SK-N-SH (cell line): Measurements from ENCODE around the gene PPP5C. TPM values are rescaled to one million over a fixed set of nuclear protein-coding genes. Genes with fewer than 3 reads are reported as not detected.

Source experiments
- CTCF ChIA-PET: fragments of 300-600, 350-600 bp; formaldehyde crosslinking; extraction: SDS; loops from one replicate; lab custom pipeline; 2021; lab: Yijun Ruan, JAX
- POLR2A ChIA-PET: fragments of 350-600 bp; sonication (Branson Sonifier 250); formaldehyde crosslinking; extraction: SDS; loops from one replicate; lab custom pipeline; 2020; ENCODE audit warnings: antibody characterized with exemption, inconsistent platforms; lab: Yijun Ruan, JAX
- DNase-seq: peaks from one replicate; pipeline ENCODE4 v3.0.0; 2012
- H2AFZ ChIP-seq: fragments of 200-600 bp; sonication (generic); 2 replicates; pipeline ENCODE4 v1.8.1; 2016; ENCODE audit warnings: antibody characterized with exemption, mild to moderate bottlenecking, low read depth
- H3F3A ChIP-seq: fragments of 200-600 bp; sonication (generic); replicated peaks from 2 replicates; pipeline ENCODE3; 2016; ENCODE audit warnings: antibody characterized with exemption, mild to moderate bottlenecking; ENCODE audit not compliant: insufficient read depth
- H3K27ac ChIP-seq, 2 experiments: fragments of 200-500 bp in 1 of 2; fragments of 200-600 bp in 1 of 2; sonication (Bioruptor generic) in 1 of 2; sonication (generic), shearing (Covaris generic) in 1 of 2; 2 replicates each; pipeline versions ENCODE4 v1.5.1 to v1.6.1; 2014 to 2016; ENCODE audit warnings: low read depth in 2 of 2, inconsistent platforms in 1 of 2, low read length in 1 of 2, mild to moderate bottlenecking in 1 of 2, mixed read lengths in 1 of 2
- H3K27me3 ChIP-seq: fragments of 200-600 bp; sonication (generic), shearing (Covaris generic); 2 replicates; pipeline ENCODE4 v1.6.1; 2016; ENCODE audit warnings: mixed run types; ENCODE audit not compliant: insufficient read depth
- H3K36me3 ChIP-seq, 2 experiments: fragments of 200-500 bp in 1 of 2; fragments of 200-600 bp in 1 of 2; sonication (Bioruptor generic) in 1 of 2; sonication (generic) in 1 of 2; replicated peaks in 1 of 2; 2 replicates each; pipeline versions ENCODE3 to v1.5.1; 2014 to 2016; ENCODE audit warnings: low read length in 1 of 2, mild to moderate bottlenecking in 1 of 2; ENCODE audit not compliant: insufficient read depth in 2 of 2, control insufficient read depth in 1 of 2
- H3K4me1 ChIP-seq, 2 experiments: fragments of 200-500 bp in 1 of 2; fragments of 200-600 bp in 1 of 2; sonication (Bioruptor generic) in 1 of 2; sonication (generic), shearing (Covaris generic) in 1 of 2; 2 replicates each; pipeline versions ENCODE4 v1.5.1 to v1.6.1; 2014 to 2016; ENCODE audit warnings: low read depth in 1 of 2, low read length in 1 of 2, mixed run types in 1 of 2; ENCODE audit not compliant: insufficient read depth in 2 of 2, control insufficient read depth in 1 of 2
- H3K4me2 ChIP-seq: fragments of 200-600 bp; sonication (generic), shearing (Covaris generic); 2 replicates; pipeline ENCODE4 v1.6.1; 2017; ENCODE audit warnings: mixed run types
- H3K4me3 ChIP-seq, 2 experiments: fragments of 200-500 bp in 1 of 2; fragments of 200-600 bp in 1 of 2; sonication (Bioruptor generic) in 1 of 2; sonication (generic), shearing (Covaris generic) in 1 of 2; 2 replicates each; pipeline versions ENCODE4 v1.5.1 to v1.8.1; 2014 to 2016; ENCODE audit warnings: low read depth in 2 of 2, inconsistent platforms in 1 of 2, low read length in 1 of 2, mild to moderate bottlenecking in 1 of 2, mixed read lengths in 1 of 2, moderate library complexity in 1 of 2
- H3K79me2 ChIP-seq: fragments of 200-600 bp; sonication (generic); 2 replicates; pipeline ENCODE4 v1.8.1; 2017; ENCODE audit warnings: mild to moderate bottlenecking; ENCODE audit not compliant: insufficient read depth
- H3K9ac ChIP-seq: fragments of 200-600 bp; sonication (generic); 2 replicates; pipeline ENCODE4 v1.6.1; 2017; ENCODE audit warnings: mixed run types
- H3K9me2 ChIP-seq: fragments of 200-600 bp; sonication (generic); 2 replicates; pipeline ENCODE4 v1.6.1; 2017; ENCODE audit warnings: mixed run types
- H3K9me3 ChIP-seq: fragments of 200-600 bp; sonication (generic); 2 replicates; pipeline ENCODE4 v1.6.1; 2017; ENCODE audit warnings: mixed run types, mild to moderate bottlenecking, moderate library complexity
- H4K20me1 ChIP-seq: fragments of 200-600 bp; sonication (generic); 2 replicates; pipeline ENCODE4 v1.6.1; 2017; ENCODE audit warnings: mild to moderate bottlenecking, mixed run types; ENCODE audit not compliant: insufficient read depth
- CHD2 ChIP-seq: fragments of 150-350 bp; IDR thresholded peaks from 2 replicates; pipeline ENCODE4 v1.6.1; 2018; ENCODE audit warnings: low read length; ENCODE audit not compliant: partially characterized antibody
- ELF1 ChIP-seq: IDR thresholded peaks from 2 replicates; pipeline ENCODE4 v1.4.0; 2012
- EZH2phosphoT487 ChIP-seq: fragments of 200-600 bp; sonication (generic); IDR thresholded peaks from 2 replicates; pipeline ENCODE4 v1.6.1; 2017; ENCODE audit warnings: low read depth, mixed run types, mild to moderate bottlenecking, antibody characterized with exemption, moderate library complexity, borderline replicate concordance
- GABPA ChIP-seq: IDR thresholded peaks from 2 replicates; pipeline ENCODE4 v1.4.0; 2012; ENCODE audit warnings: low read depth, mild to moderate bottlenecking
- MEF2A ChIP-seq: IDR thresholded peaks from 2 replicates; pipeline ENCODE4 v1.4.0; 2012; ENCODE audit warnings: low read depth, borderline replicate concordance
- MXI1 ChIP-seq: IDR thresholded peaks from 2 replicates; pipeline ENCODE4 v1.6.1; 2012; ENCODE audit warnings: mild to moderate bottlenecking, low read depth, low read length, improper control_type of control experiment
- NRF1 ChIP-seq: IDR thresholded peaks from 2 replicates; pipeline ENCODE4 v1.6.1; 2012; ENCODE audit warnings: low read depth, mild to moderate bottlenecking, low read length
- RAD21 ChIP-seq: IDR thresholded peaks from 2 replicates; pipeline ENCODE4 v1.6.1; 2012; ENCODE audit warnings: mild to moderate bottlenecking, low read length
- RCOR1 ChIP-seq: fragments of 150-350 bp; IDR thresholded peaks from 2 replicates; pipeline ENCODE4 v1.6.1; 2017; ENCODE audit warnings: antibody characterized with exemption, low read length
- RFX5 ChIP-seq: IDR thresholded peaks from 2 replicates; pipeline ENCODE4 v1.6.1; 2012; ENCODE audit warnings: mild to moderate bottlenecking, improper control_type of control experiment, low read length
- SIN3A ChIP-seq: IDR thresholded peaks from 2 replicates; pipeline ENCODE4 v1.6.1; 2012; ENCODE audit warnings: low read depth, mild to moderate bottlenecking, low read length, moderate library complexity, borderline replicate concordance
- SMC3 ChIP-seq: IDR thresholded peaks from 2 replicates; pipeline ENCODE4 v1.6.1; 2012; ENCODE audit warnings: low read depth, low read length, improper control_type of control experiment
- TAF1 ChIP-seq: IDR thresholded peaks from 2 replicates; pipeline ENCODE4 v1.6.1; 2012; ENCODE audit warnings: low read depth, mild to moderate bottlenecking, low read length, moderate library complexity, borderline replicate concordance
- TEAD4 ChIP-seq: IDR thresholded peaks from 2 replicates; pipeline ENCODE4 v1.4.0; 2012; ENCODE audit warnings: mild to moderate bottlenecking, borderline replicate concordance; ENCODE audit not compliant: insufficient read depth
- YY1 ChIP-seq: IDR thresholded peaks from 2 replicates; pipeline ENCODE4 v1.4.0; 2012; ENCODE audit warnings: low read depth, mild to moderate bottlenecking
- WGBS: methylation state at CpG from one replicate; pipeline ENCODE4 v1.1.6; 2017; ENCODE audit warnings: low lambda C conversion rate; 5-methylcytosine and 5-hydroxymethylcytosine counted together
- polyA plus RNA-seq, 3 experiments: library from polyadenylated mRNA; depleted of rRNA; stranded (reverse); fragments of >200 nt; gene quantifications; 2 replicates each; pipeline ENCODE4 v1.2.3, GENCODE V29; 2012
- TF ChIP-seq, protein P1 (sequence below): fragments of 150-350 bp; IDR thresholded peaks from 2 replicates; pipeline ENCODE4 v1.6.1; 2017; ENCODE audit warnings: antibody characterized with exemption, low read length, low read depth, borderline replicate concordance
- TF ChIP-seq, protein P2 (sequence below): IDR thresholded peaks from 2 replicates; pipeline ENCODE4; 2012
- TF ChIP-seq, protein P3 (sequence below): IDR thresholded peaks from 2 replicates; pipeline ENCODE4 v1.6.1; 2012; ENCODE audit warnings: mild to moderate bottlenecking, low read depth, low read length, moderate library complexity

PPP5C gene
- polyA plus RNA-seq, 1 of the 3 experiments (the other 2 are of a cell fraction), result 162 TPM

DNA sequence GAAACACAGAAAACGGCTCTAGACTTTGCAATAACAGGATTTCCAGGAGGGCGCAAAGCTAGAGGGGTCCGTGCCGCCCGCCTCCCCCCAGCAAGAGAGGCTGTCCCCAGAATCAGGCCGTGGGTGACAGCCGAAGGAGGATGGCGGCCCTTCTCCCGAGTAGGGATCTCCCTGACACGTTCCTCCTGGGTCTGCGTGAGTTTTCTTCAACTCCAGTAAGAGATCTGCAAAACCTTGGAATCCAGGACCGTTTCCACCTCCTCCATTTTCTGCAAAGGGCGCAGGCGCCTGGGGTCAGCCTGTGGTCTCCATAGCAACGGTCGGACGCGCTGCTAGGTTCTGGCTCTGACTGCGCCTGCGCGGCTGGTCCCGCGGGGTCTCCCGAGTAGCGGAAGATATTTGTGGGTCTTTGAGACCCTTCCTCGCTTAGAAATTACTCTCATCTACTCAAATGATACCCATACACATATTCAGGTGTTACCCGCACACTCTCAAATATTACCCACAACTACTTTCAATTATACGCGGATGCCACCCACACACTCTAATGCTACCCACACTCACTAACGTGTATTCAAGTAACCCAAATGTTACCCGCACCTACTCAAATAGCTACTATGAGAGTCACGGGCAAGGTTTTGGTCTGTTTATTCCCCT lies 79.7 kb downstream of the PPP5C start:
- 20% methylated on average over 23 of the region's 32 CpGs for WGBS
- Histone ChIP-seq H3K9me3 (no peaks in the 10 kb centered on the region), H3F3A (no peaks in the 10 kb centered on the region), H3K9ac (peak overlapping the region; percentile 45; the same call in 1 of the 2 replicates), H3K4me1 (peaks cover 0 to 19% of the 10 kb centered on the region in 2 experiments; a peak in 2 of 4 replicates), H3K4me3 (peak overlapping the region; percentile 62 to 66), H3K79me2 (no peaks in the 10 kb centered on the region), H3K27ac (peak overlapping the region in 1 of 2 experiments; percentile 12; a peak in 1 of 4 replicates), H3K9me2 (no peaks in the 10 kb centered on the region), H2AFZ (peak overlapping the region; percentile 90; the same call in 1 of the 2 replicates), H3K27me3 (no peaks in the 10 kb centered on the region), H4K20me1 (no peaks in the 10 kb centered on the region), H3K36me3 (no peaks in the 10 kb centered on the region), H3K4me2 (peak overlapping the region; percentile 75)
- TF ChIP-seq EZH2phosphoT487 (no peak), NRF1 (peak; percentile 86), RCOR1 (no peak), MXI1 (peak; percentile 85), YY1 (peak; percentile 64; the same call in 1 of the 2 replicates), SIN3A (0 out of 2 replicates have a peak, but pooled peaks have one; percentile 22), SMC3 (no peak), MEF2A (no peak), GABPA (no peak)
- TF ChIP-seq, protein P1, sequence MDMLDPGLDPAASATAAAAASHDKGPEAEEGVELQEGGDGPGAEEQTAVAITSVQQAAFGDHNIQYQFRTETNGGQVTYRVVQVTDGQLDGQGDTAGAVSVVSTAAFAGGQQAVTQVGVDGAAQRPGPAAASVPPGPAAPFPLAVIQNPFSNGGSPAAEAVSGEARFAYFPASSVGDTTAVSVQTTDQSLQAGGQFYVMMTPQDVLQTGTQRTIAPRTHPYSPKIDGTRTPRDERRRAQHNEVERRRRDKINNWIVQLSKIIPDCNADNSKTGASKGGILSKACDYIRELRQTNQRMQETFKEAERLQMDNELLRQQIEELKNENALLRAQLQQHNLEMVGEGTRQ, result no peak
- POLR2A ChIA-PET, result interaction anchor here (0.6 kb wide), 1 partner anchor 194 kb away, joined by 4 read pairs; no protein-coding TSS in a partner anchor
- CTCF ChIA-PET, result interaction anchor here (0.8 to 3.6 kb wide), 8 partner anchors 10 to 89 kb away, joined by 3 to 16 read pairs (median 4); no protein-coding TSS in a partner anchor
- DNase-seq, result peak; percentile 94

DNA sequence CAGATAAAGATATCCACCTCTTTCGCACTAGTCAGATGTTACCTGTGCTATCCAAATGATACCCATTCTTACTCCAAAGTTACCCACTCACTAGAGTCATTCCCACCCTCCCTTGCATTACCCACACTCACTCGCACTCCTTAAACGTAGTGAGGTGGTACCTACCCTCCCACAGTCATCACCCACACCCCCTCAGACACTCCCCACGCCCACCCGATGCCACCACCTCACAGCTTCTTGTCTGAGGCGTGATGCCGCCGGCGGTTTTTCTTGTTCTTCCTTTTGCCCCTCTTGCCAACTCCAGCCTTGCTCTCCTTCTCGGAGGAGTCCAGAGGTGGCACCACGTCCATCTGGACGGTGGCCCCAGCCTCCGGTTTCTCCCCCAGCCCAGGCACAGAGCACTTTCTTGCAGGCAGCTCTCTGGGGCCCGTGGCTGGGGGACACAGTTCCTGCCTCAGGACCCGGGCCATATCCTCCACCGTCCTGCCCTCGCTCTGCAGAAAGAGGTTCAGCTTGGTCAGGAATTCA lies 80.7 kb downstream of the PPP5C start:
- no peak overlapping the region for H2AFZ ChIP-seq
- no peaks in the 10 kb centered on the region for H3K9me2 ChIP-seq
- H3K79me2 ChIP-seq, result no peaks in the 10 kb centered on the region
- H3K9me3 ChIP-seq, result no peaks in the 10 kb centered on the region
- WGBS, result 46% methylated on average over 17 of the region's 17 CpGs
- peak overlapping the region; percentile 75 for H3K4me2 ChIP-seq
- CTCF ChIA-PET, result interaction anchor here (0.8 to 3.6 kb wide), 7 partner anchors 9 to 89 kb away, joined by 3 to 16 read pairs (median 5); no protein-coding TSS in a partner anchor
- peak overlapping the region in 1 of 2 experiments; percentile 78; a peak in 1 of 4 replicates for H3K27ac ChIP-seq
- peaks cover 0 to 19% of the 10 kb centered on the region in 2 experiments; a peak in 2 of 4 replicates for H3K4me1 ChIP-seq
- no peak overlapping the region for H3K9ac ChIP-seq
- no peaks in the 10 kb centered on the region for H4K20me1 ChIP-seq
- no peaks in the 10 kb centered on the region for H3F3A ChIP-seq
- H3K36me3 ChIP-seq, result no peaks in the 10 kb centered on the region
- no peaks in the 10 kb centered on the region for H3K27me3 ChIP-seq
- peak overlapping the region; percentile 62 to 66 for H3K4me3 ChIP-seq
- POLR2A ChIA-PET, result no interaction called here
- no peak for DNase-seq
- no peak for TF ChIP-seq EZH2phosphoT487
- TF ChIP-seq, protein P2, sequence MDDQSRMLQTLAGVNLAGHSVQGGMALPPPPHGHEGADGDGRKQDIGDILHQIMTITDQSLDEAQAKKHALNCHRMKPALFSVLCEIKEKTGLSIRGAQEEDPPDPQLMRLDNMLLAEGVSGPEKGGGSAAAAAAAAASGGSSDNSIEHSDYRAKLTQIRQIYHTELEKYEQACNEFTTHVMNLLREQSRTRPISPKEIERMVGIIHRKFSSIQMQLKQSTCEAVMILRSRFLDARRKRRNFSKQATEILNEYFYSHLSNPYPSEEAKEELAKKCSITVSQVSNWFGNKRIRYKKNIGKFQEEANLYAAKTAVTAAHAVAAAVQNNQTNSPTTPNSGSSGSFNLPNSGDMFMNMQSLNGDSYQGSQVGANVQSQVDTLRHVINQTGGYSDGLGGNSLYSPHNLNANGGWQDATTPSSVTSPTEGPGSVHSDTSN, result no peak
- TF ChIP-seq, protein P3, sequence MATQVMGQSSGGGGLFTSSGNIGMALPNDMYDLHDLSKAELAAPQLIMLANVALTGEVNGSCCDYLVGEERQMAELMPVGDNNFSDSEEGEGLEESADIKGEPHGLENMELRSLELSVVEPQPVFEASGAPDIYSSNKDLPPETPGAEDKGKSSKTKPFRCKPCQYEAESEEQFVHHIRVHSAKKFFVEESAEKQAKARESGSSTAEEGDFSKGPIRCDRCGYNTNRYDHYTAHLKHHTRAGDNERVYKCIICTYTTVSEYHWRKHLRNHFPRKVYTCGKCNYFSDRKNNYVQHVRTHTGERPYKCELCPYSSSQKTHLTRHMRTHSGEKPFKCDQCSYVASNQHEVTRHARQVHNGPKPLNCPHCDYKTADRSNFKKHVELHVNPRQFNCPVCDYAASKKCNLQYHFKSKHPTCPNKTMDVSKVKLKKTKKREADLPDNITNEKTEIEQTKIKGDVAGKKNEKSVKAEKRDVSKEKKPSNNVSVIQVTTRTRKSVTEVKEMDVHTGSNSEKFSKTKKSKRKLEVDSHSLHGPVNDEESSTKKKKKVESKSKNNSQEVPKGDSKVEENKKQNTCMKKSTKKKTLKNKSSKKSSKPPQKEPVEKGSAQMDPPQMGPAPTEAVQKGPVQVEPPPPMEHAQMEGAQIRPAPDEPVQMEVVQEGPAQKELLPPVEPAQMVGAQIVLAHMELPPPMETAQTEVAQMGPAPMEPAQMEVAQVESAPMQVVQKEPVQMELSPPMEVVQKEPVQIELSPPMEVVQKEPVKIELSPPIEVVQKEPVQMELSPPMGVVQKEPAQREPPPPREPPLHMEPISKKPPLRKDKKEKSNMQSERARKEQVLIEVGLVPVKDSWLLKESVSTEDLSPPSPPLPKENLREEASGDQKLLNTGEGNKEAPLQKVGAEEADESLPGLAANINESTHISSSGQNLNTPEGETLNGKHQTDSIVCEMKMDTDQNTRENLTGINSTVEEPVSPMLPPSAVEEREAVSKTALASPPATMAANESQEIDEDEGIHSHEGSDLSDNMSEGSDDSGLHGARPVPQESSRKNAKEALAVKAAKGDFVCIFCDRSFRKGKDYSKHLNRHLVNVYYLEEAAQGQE, result no peak
- no peak for TF ChIP-seq RAD21
- TF ChIP-seq ELF1, result no peak
- TF ChIP-seq TAF1, result no peak
- TF ChIP-seq NRF1, result no peak
- TF ChIP-seq RFX5, result no peak
- TF ChIP-seq, protein P1, result no peak
- no peak for TF ChIP-seq TEAD4
- TF ChIP-seq CHD2, result no peak
